Measurements from ENCODE around the gene PRM2.

The PRM2 gene

GRCh38 chr16:11259655-11260595 is 16.4 kb downstream of the PRM2 start:
- no peak for DNase-seq

GRCh38 chr16:11258553-11259492 is 17.5 kb downstream of the PRM2 start:
- DNase-seq, result no peak

GRCh38 chr16:11257131-11257938 is 18.9 kb downstream of the PRM2 start:
- DNase-seq, result peak; percentile 34

- DNase-seq, result peak; percentile 21
Measured at GRCh38 chr16:11256661-11257130, 19.6 kb downstream of the PRM2 start.

GRCh38 chr16:11255737-11256660 is 20.3 kb downstream of the PRM2 start, which contains the start of gene SOCS1:
SOCS1 (minus strand) TSS chr16:11256204; CDS start chr16:11255478, 726 bp downstream.
- peak; percentile 82 for DNase-seq

GRCh38 chr16:11254913-11255736 is 21.2 kb downstream of the PRM2 start:
- DNase-seq, result peak; percentile 56

- no peak for DNase-seq
Measured at GRCh38 chr16:11253995-11254912, 22.0 kb downstream of the PRM2 start.

- DNase-seq, result peak; percentile 49
Measured at GRCh38 chr16:11253009-11253994, 23.0 kb downstream of the PRM2 start.

- DNase-seq, result no peak
Measured at GRCh38 chr16:11252482-11252931, 23.8 kb downstream of the PRM2 start.

GRCh38 chr16:11251525-11252481 is 24.5 kb downstream of the PRM2 start:
- peak; percentile 64 for DNase-seq

GRCh38 chr16:11250786-11251524 is 25.3 kb downstream of the PRM2 start:
- no peak for DNase-seq

GRCh38 chr16:11250091-11250785 is 26.0 kb downstream of the PRM2 start:
- DNase-seq, result no peak

GRCh38 chr16:11249233-11250061 is 26.8 kb downstream of the PRM2 start:
- DNase-seq, result no peak

- DNase-seq, result no peak
Measured at GRCh38 chr16:11248133-11248532, 28.1 kb downstream of the PRM2 start.

Data from T-helper 9 cell (primary cell).